GM15510 (cell line): ENCODE measurements around the gene OR6V1.

ENCODE experiments used
- POLR2A ChIP-seq: IDR thresholded peaks from 3 replicates; pipeline ENCODE4 v1.6.1; 2011; ENCODE audit warnings: borderline replicate concordance; ENCODE audit not compliant: insufficient read length; ENCODE audit errors: extremely low read depth

The OR6V1 gene

GRCh38 chr7:143073556-143073955 lies 21.4 kb downstream of the OR6V1 start:
- TF ChIP-seq POLR2A = no peak

- TF ChIP-seq POLR2A = no peak
Measured at GRCh38 chr7:143074141-143074540, 22.0 kb downstream of the OR6V1 start.

- no peak for TF ChIP-seq POLR2A
Measured at GRCh38 chr7:143085109-143085508, 33.0 kb downstream of the OR6V1 start.

- no peak for TF ChIP-seq POLR2A
Measured at GRCh38 chr7:143096146-143096545, 44.0 kb downstream of the OR6V1 start.
